ENCODE data around the gene RIN3. TPM values are rescaled to one million over a fixed set of nuclear protein-coding genes. Genes with fewer than 3 reads are reported as not detected.

RIN3 gene
- total RNA-seq, 1 experiment from 2014 or later, result 4.8 TPM

DNA sequence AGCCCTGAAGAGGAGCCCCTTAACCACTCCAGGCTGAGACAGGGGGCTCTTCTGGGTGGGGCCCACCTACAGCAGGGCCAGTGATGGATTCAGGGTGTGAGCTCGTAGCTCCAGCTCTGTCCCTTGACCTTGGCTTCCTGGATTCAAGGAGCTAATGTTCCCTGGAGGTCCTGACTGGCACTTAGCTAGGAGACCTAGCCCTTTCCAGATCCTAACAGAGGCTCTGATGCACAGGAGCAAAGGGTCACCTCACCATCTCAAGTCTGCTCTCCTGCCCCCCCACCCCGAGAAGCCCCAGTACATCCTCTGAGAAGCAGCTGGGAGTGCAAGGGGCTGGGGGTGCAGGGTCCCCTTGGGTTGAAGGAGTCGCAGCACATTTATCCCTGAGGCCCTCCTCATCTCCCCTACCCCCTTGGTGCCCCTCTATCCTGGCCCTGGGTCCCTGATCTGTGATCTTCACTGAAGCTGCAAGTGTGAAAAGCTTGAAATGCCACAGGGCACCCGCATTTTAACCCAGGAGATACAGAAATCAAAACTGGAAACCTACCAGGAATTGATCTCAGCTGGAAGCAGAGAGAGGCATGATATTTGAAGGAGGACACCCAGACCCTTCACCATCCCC is 2.9 kb downstream of the RIN3 start:
- POLR2A ChIA-PET (ENCODE audit: unreplicated experiment), result no interaction called here
- H3F3A ChIP-seq (ENCODE audit: low read length, unreplicated experiment), result no peaks in the 10 kb centered on the region
- H3K4me3 ChIP-seq (ENCODE audit: low read length), result no peak overlapping the region
- H3K9me2 ChIP-seq (replicated peaks; ENCODE audit: low read length), result no peaks in the 10 kb centered on the region
- intact Hi-C loops (cut with micrococcal nuclease), result no loop called here
- no peak overlapping the region for H2AFZ ChIP-seq (ENCODE audit: low read length)
- peaks cover 20% of the 10 kb centered on the region for H3K4me1 ChIP-seq (ENCODE audit: insufficient read depth, low read length)
- peaks cover 35% of the 10 kb centered on the region for H3K79me2 ChIP-seq (ENCODE audit: low read length)
- H3K4me2 ChIP-seq (ENCODE audit: low read length), result no peak overlapping the region
- H3K9ac ChIP-seq (ENCODE audit: low read length), result no peak overlapping the region
- no peaks in the 10 kb centered on the region for H3K36me3 ChIP-seq (ENCODE audit: low read depth, low read length)
- CTCF ChIA-PET, result no interaction called here
- H3K27ac ChIP-seq (ENCODE audit: low read length), result no peak overlapping the region
- no peaks in the 10 kb centered on the region for H3K9me3 ChIP-seq (ENCODE audit: low read length)
- no peaks in the 10 kb centered on the region for H3K27me3 ChIP-seq (ENCODE audit: low read length)
- no peaks in the 10 kb centered on the region for H4K20me1 ChIP-seq (ENCODE audit: low read length)
- no TSS peak for BruUV-seq (replicated peaks)
- ATAC-seq (no peak), DNase-seq (no peak)
- no peak for TF ChIP-seq EZH2 (IDR thresholded peaks at IDR 0.05; ENCODE audit: low read length, unreplicated experiment)
- no peak for TF ChIP-seq EZH2phosphoT487 (IDR thresholded peaks at IDR 0.05; ENCODE audit: borderline replicate concordance, low read length)
- TF ChIP-seq, protein P1, sequence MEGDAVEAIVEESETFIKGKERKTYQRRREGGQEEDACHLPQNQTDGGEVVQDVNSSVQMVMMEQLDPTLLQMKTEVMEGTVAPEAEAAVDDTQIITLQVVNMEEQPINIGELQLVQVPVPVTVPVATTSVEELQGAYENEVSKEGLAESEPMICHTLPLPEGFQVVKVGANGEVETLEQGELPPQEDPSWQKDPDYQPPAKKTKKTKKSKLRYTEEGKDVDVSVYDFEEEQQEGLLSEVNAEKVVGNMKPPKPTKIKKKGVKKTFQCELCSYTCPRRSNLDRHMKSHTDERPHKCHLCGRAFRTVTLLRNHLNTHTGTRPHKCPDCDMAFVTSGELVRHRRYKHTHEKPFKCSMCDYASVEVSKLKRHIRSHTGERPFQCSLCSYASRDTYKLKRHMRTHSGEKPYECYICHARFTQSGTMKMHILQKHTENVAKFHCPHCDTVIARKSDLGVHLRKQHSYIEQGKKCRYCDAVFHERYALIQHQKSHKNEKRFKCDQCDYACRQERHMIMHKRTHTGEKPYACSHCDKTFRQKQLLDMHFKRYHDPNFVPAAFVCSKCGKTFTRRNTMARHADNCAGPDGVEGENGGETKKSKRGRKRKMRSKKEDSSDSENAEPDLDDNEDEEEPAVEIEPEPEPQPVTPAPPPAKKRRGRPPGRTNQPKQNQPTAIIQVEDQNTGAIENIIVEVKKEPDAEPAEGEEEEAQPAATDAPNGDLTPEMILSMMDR (conservative IDR thresholded peaks at IDR 0.05; ENCODE audit: low read depth, low read length), result no peak

DNA sequence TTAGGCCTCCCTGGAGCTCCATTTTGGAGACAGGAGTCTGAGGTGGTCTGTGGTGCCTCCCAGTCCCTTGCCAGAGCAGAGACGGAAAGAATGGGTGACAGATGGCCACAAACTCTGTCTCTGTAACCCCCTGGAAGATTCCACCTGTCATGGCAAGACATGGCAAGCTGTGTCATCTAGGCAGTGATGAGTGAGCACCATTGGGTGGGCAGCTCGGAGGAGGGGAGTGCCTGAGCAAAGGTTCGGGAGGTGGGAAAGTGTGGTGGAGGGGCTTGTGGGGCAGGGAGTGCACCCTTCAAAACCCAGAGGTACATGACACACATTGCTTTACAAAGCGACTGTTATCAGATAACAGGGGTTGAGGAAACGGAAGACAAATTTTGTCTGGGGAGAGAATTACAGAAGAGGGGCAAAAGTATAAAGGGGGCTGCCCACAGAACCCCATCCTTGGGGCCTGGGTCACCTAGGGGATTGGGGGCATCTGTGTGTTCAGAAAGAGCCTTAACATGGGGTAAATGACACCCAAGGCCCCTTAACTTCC is 3.5 kb downstream of the RIN3 start:
- TF ChIP-seq, protein P1 (conservative IDR thresholded peaks at IDR 0.05; ENCODE audit: low read depth, low read length), result no peak
- TF ChIP-seq EZH2 (IDR thresholded peaks at IDR 0.05; ENCODE audit: low read length, unreplicated experiment) (no peak), EZH2phosphoT487 (IDR thresholded peaks at IDR 0.05; ENCODE audit: borderline replicate concordance, low read length) (no peak)
- CTCF ChIA-PET, result no interaction called here

DNA sequence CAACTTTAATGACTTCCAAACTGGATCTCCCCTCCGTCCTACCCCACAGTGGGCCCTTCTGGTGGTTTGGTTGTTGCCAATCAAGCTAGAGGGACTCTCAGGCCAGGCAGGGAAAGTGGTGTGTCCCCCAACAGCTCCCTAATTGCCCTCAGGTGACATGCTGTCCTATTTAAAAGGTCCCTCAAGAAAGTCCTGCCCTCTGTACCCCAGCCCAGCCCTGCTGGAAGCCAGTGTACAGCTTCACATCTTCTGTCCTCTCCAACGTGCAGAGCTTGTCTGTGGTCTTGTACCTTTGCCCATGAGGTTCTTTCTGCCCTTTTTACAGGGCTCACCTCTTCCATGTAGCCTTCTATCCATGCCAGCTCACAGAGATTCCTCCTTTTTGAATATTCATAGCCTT is 4.2 kb downstream of the RIN3 start:
- no peak overlapping the region for H3K27ac ChIP-seq (ENCODE audit: low read length)
- H3K27me3 ChIP-seq (ENCODE audit: low read length), result no peaks in the 10 kb centered on the region
- ATAC-seq, result no peak
- H3K9ac ChIP-seq (ENCODE audit: low read length), result no peak overlapping the region
- ChIA-PET POLR2A (ENCODE audit: unreplicated experiment) (no interaction called here), CTCF (no interaction called here)
- no peak overlapping the region for H3K4me2 ChIP-seq (ENCODE audit: low read length)
- H3F3A ChIP-seq (ENCODE audit: low read length, unreplicated experiment), result no peaks in the 10 kb centered on the region
- peaks cover 30% of the 10 kb centered on the region for H3K79me2 ChIP-seq (ENCODE audit: low read length)
- peaks cover 7% of the 10 kb centered on the region; the same call in 1 of the 2 replicates for H3K4me1 ChIP-seq (ENCODE audit: insufficient read depth, low read length)
- no peak overlapping the region for H3K4me3 ChIP-seq (ENCODE audit: low read length)
- TF ChIP-seq EZH2 (IDR thresholded peaks at IDR 0.05; ENCODE audit: low read length, unreplicated experiment) (no peak), EZH2phosphoT487 (IDR thresholded peaks at IDR 0.05; ENCODE audit: borderline replicate concordance, low read length) (no peak)
- TF ChIP-seq, protein P1 (conservative IDR thresholded peaks at IDR 0.05; ENCODE audit: low read depth, low read length), result no peak
- no peaks in the 10 kb centered on the region for H3K9me2 ChIP-seq (replicated peaks; ENCODE audit: low read length)
- H4K20me1 ChIP-seq (ENCODE audit: low read length), result no peaks in the 10 kb centered on the region
- no peak for DNase-seq
- intact Hi-C loops (cut with micrococcal nuclease), result no loop called here
- H3K36me3 ChIP-seq (ENCODE audit: low read depth, low read length), result no peaks in the 10 kb centered on the region
- H2AFZ ChIP-seq (ENCODE audit: low read length), result no peak overlapping the region
- no TSS peak for BruUV-seq (replicated peaks)
- no peaks in the 10 kb centered on the region for H3K9me3 ChIP-seq (ENCODE audit: low read length)

More for the DNA sequence above, 3.5 kb downstream of the RIN3 start:
- DNase-seq, result no peak
- no peak overlapping the region for H3K9ac ChIP-seq (ENCODE audit: low read length)
- no peak overlapping the region for H3K4me3 ChIP-seq (ENCODE audit: low read length)
- BruUV-seq (replicated peaks), result no TSS peak
- H3K4me2 ChIP-seq (ENCODE audit: low read length), result no peak overlapping the region
- no peak for ATAC-seq
- no peak overlapping the region for H2AFZ ChIP-seq (ENCODE audit: low read length)
- POLR2A ChIA-PET (ENCODE audit: unreplicated experiment), result no interaction called here
- intact Hi-C loops (cut with micrococcal nuclease), result no loop called here
- no peaks in the 10 kb centered on the region for H3F3A ChIP-seq (ENCODE audit: low read length, unreplicated experiment)
- no peaks in the 10 kb centered on the region for H3K9me2 ChIP-seq (replicated peaks; ENCODE audit: low read length)
- no peaks in the 10 kb centered on the region for H3K27me3 ChIP-seq (ENCODE audit: low read length)
- no peaks in the 10 kb centered on the region for H3K36me3 ChIP-seq (ENCODE audit: low read depth, low read length)
- no peak overlapping the region for H3K27ac ChIP-seq (ENCODE audit: low read length)
- peaks cover 35% of the 10 kb centered on the region for H3K79me2 ChIP-seq (ENCODE audit: low read length)
- no peaks in the 10 kb centered on the region for H3K9me3 ChIP-seq (ENCODE audit: low read length)
- peaks cover 14% of the 10 kb centered on the region for H3K4me1 ChIP-seq (ENCODE audit: insufficient read depth, low read length)
- no peaks in the 10 kb centered on the region for H4K20me1 ChIP-seq (ENCODE audit: low read length)

Data from PC-3 (cell line).